ENCODE data around the gene RBM47. TPM values are rescaled to one million over a fixed set of nuclear protein-coding genes. Genes with fewer than 3 reads are reported as not detected.

RBM47 gene
- 0.98 TPM for total RNA-seq (ENCODE audit: unreplicated experiment)
- long read RNA-seq, partial matches to known transcripts, result 0 of 1 reads
- long read RNA-seq, other reads (novel, unspliced or antisense), result 1 of 1 reads

DNA sequence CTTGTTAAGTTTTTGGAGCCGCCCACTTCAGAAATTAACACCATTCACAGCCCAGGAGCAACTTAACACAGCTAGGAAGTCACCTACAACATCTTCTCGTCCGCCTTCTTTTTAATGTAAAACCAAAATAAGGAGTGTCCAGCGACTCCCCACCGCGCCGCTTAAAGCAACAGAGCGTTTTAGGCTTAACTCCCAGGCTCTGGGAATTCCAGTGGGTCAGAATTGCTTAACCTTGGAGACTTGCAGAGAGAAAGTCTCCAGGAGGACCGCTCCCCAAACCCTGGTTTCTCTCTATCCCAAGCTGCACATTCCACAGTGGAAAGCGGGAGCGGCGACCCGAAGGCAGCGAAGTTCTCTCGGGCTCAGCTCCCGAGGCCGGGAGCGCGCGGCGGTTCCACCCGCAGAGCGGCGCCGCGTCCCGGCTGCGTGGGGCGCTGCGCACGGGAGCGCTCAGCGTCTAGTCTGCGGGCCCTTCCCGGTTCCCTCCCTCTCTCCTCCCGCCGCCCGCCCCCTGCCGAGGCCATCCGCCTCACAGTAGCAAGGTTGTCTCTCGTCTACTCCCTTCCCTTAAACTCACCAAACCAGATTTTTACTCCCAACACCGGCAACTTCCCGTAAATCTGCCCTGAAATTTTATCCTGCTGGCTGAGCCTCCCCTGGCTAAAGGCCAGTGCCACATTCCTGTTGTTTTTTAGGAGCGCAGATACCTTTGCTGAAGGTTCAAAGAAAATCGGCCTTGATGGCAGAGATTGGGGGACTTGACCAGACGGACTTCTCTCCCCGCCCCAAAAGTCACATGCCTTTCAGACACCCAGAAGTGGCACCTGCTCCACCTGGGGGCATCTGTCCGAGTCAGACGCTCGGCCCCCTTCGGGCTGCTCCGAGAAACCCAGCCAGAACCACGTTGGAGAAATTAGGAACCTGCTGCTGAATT is at the start of gene RBM47:
TSS of gene RBM47 (minus strand) at position 464 of the 934 bp plus-strand sequence. CDS start 190,971 bp downstream, outside the sequence.
- Mint-ChIP-seq H3K4me1 (ENCODE audit: low read depth, unreplicated experiment) (peaks cover 3% of the 10 kb centered on the region), H3K9me3 (ENCODE audit: unreplicated experiment) (peaks cover 1% of the 10 kb centered on the region), H3K4me3 (ENCODE audit: unreplicated experiment) (peak within 1 kb of the TSS; percentile 98), H3K27ac (ENCODE audit: unreplicated experiment) (no peak within 1 kb of the TSS), H3K36me3 (ENCODE audit: unreplicated experiment) (no peaks in the 10 kb centered on the region), H3K27me3 (ENCODE audit: unreplicated experiment) (peaks cover 3% of the 10 kb centered on the region)
- TF ChIP-seq CTCF (IDR thresholded peaks at IDR 0.05; ENCODE audit: partially characterized antibody, unreplicated experiment), result no peak
- DNase-seq, result peak; percentile 56

GRCh38 chr4:40678421-40678820 is 48.8 kb upstream of the RBM47 start:
- no peak overlapping the region for H3K27ac Mint-ChIP-seq (ENCODE audit: unreplicated experiment)
- TF ChIP-seq CTCF (IDR thresholded peaks at IDR 0.05; ENCODE audit: partially characterized antibody, unreplicated experiment), result no peak
- no peak overlapping the region for H3K4me3 Mint-ChIP-seq (ENCODE audit: unreplicated experiment)
- no peaks in the 10 kb centered on the region for H3K27me3 Mint-ChIP-seq (ENCODE audit: unreplicated experiment)
- DNase-seq, result no peak
- H3K36me3 Mint-ChIP-seq (ENCODE audit: unreplicated experiment), result no peaks in the 10 kb centered on the region
- no peaks in the 10 kb centered on the region for H3K9me3 Mint-ChIP-seq (ENCODE audit: unreplicated experiment)
- H3K4me1 Mint-ChIP-seq (ENCODE audit: low read depth, unreplicated experiment), result no peaks in the 10 kb centered on the region

- DNase-seq, result no peak
- Mint-ChIP-seq H3K9me3 (ENCODE audit: unreplicated experiment) (no peaks in the 10 kb centered on the region), H3K4me1 (ENCODE audit: low read depth, unreplicated experiment) (no peaks in the 10 kb centered on the region), H3K27ac (ENCODE audit: unreplicated experiment) (no peak overlapping the region), H3K4me3 (ENCODE audit: unreplicated experiment) (no peak overlapping the region), H3K36me3 (ENCODE audit: unreplicated experiment) (no peaks in the 10 kb centered on the region), H3K27me3 (ENCODE audit: unreplicated experiment) (no peaks in the 10 kb centered on the region)
- TF ChIP-seq CTCF (IDR thresholded peaks at IDR 0.05; ENCODE audit: partially characterized antibody, unreplicated experiment), result no peak
Measured at GRCh38 chr4:40675166-40675565, 45.5 kb upstream of the RBM47 start.

- no peak for TF ChIP-seq CTCF (IDR thresholded peaks at IDR 0.05; ENCODE audit: partially characterized antibody, unreplicated experiment)
- H3K27ac Mint-ChIP-seq (ENCODE audit: unreplicated experiment), result no peak overlapping the region
- H3K36me3 Mint-ChIP-seq (ENCODE audit: unreplicated experiment), result no peaks in the 10 kb centered on the region
- no peaks in the 10 kb centered on the region for H3K27me3 Mint-ChIP-seq (ENCODE audit: unreplicated experiment)
- DNase-seq, result no peak
- no peak overlapping the region for H3K4me3 Mint-ChIP-seq (ENCODE audit: unreplicated experiment)
- no peaks in the 10 kb centered on the region for H3K9me3 Mint-ChIP-seq (ENCODE audit: unreplicated experiment)
- H3K4me1 Mint-ChIP-seq (ENCODE audit: low read depth, unreplicated experiment), result no peaks in the 10 kb centered on the region
Measured at GRCh38 chr4:40672528-40673522, 43.2 kb upstream of the RBM47 start.

All from glutamatergic neuron (in vitro differentiated cells).